ENCODE results near the gene MUC2.

MUC2 gene

DNA sequence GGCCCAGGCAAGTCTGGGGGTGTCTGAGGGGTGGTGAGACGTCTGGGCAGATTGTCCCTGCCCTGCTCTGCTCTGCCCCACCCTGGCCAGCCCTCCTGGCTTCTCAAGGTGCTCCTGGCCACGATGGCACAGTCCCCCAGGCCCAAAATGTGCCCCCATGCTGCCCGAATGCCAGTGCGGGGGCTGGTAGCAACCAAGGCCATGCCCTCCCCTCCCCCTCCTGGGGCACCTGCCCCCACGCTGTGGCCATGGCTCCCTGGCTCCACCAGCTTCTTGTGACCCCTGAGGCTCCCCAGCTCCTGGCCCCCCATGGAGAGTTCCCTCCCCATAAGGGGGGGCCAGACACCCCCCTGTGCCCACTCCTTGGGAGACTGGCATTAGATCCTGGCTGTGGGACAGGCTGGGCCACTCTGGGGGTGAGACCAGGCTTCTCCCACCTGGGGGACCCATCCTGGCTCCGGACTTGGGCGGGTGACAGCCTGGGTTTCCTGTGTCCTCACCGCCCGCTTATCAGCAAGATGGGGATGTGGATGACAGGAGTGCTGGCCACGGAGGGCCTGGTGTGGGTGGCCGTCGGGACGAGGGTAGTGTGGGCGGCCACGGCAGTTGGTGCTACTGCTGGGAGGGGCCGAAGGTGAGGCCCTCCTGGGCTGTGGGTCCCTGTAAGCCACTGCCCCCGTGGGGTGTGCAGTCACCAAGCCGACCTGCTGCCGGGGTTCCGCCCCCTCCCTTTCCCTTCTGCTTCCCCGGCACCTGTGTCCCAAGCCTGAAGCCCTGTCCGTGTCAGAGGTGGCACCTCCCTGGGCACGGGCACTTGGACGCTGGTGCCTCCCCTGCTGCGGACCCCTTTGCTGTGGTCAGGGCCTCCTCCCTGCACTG lies 22.3 kb upstream of the MUC2 start:
- no peak for DNase-seq

DNA sequence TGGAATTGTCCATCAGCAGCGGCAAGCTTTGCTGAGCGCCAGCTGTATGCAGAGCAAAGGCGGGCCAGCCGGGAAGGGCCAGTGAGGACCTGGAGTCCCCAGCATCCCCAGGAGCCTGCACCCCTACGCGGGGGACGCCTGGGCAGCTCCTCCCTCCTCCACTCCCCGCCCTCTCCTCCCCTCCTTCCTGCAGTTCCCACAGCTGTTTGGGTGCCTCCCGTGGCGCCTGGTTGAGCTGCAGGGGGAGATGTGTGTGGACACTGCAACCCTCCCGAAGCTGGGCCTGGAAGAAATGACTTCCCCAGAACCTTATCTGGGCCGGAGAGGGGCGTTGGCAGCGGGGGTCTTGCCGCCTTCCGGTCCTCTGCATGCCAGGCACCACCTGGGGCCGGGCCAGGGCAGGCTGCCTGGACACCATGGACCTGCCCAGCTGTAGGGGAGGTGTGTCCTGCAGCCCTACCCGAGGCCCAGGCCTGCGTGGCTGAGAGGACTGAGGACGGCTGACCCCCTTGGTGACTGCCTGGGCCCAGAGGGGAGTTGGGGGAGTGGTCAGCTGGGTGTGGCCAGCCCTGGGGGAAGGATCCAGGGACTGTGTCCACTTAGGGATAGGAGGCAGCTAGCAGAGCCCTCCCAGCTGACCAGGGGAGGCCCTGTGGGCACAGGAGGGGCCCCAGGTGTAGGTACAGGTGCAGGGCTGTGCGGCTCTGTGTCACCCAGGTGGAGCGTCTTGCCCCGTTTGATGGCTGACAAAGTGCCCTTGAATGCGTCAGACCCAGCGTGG lies 21.4 kb upstream of the MUC2 start:
- DNase-seq: no peak

DNA sequence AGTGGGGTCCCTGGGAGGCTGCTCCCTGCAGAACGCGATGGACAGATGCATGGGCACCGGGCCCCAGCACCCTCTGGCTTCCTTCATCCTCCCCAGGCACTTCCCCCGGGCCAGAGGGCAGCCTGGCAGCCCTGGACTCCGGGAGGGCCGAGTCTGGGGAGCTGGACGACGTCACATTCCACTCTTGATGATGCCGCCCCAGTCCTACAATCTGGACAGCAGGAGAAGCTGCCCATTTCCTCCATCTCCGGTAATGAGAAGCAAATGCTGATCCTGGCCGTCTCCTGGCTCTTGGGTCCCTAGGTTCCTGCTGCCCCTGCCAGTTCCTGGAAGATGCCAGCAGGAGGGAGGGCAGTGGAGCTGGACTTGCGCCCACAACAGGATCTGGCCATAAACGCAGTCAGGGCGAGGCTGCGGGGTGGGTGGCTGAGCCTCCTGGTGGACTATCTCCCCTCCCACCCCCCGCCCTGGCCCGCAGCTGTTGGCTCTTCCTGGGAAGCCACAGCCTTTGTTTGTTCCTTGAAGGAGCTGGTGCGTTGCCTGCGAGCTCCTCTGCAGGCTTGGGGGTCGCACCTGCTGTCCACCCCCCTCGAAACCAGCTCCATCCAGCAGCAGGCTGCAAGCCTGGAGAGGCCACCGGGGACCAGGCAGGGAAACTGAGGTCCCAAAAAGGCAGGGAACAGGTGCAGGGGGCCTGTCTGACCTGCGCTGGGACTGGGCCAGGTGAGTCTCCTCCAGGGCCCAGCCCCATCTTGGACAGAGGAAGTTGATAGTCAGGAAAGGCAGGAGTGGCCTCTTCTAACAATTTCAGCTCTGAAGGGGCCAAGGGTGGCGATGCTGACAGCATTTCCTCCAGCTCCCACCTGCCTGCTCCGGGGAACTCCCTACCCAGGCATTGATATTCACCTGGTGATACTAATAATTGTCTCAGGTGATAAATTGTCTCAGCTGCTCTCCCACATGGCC lies 20.2 kb upstream of the MUC2 start:
- no peak for DNase-seq

DNA sequence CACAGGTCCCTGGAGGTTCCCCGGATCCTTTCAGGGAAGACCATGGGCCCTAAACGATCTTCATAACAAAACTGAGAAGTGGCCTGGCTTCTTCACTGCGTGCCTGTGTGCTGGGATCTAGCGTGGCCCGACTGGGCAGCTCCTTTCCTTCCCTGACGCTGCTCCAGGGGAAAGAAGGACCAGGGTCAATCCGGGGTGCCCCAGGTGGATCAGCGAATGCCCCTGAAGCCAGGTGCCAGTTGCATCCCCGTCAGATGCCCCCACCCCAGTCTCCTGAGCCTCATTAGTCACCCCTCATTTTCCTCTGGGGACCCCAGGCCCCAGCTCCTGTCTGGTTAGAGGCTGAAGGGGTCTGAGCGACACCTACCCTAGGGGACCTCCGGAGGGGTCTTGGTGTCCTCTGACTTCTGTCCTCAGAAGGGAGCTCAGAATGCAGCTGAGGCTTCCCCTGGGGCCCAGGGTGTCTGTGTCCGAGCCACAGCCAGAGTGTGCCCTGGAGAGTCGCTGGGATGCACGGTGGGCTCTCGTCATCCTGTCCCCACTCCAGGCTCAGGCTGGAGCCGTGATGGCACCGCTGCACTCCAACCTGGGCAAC lies 19.5 kb upstream of the MUC2 start:
- no peak for DNase-seq

DNA sequence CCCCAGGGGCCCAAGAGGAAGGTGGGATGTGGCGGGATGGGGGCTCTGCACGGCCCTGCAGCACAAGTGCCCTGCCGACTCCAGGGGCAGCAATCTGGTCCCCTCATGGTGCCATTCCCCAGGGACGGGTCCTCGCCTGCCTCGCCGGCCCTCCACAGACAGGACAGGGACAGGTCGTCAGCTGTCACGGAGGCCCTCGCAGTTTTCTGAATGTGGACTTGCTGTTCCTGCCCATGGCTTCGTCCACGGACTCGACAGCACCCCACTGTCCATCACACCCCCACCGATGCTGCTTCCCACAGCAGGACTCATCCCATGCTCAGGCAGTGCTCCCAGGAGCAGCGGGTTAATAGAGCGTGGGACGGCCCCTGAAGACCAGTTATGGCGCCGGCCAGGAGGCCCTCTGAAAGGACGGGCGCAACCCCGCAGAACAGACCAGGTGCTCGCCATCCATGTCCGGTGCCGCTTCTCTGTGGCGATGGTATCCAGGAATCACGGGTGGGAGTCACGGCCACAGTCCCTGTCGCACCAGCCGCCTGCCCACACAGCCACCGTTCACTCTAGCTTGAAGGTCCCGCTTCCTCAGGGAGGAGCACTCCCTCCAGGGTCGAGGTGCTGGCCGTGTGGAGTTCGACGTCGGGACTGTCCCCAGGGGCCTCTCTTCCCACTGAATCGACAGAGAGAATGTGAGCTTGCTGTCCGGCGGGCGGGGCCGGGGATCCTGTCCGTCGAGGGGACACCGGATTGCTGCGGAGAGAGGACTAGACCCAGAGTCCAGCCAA lies 18.5 kb upstream of the MUC2 start:
- DNase-seq: no peak

DNA sequence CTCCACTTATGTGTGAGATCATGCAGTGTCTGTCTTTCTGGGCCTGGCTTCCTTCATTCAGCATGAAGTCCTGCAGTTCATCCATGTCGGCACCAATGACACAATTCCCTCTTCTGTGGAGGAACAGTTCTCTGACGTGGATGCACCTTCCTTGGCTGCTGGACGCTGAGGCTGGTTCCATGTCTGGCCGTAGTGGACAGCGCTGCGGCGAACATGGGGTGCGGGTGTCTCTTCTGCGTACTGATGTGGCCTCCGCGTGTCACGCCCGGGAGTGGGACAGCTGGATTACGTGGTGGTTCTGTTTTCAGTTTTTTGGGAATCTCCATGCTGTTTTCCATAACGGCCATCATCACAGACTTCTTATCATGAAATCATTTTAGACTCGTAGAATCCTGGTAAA lies 16.9 kb upstream of the MUC2 start:
- DNase-seq: no peak

DNA sequence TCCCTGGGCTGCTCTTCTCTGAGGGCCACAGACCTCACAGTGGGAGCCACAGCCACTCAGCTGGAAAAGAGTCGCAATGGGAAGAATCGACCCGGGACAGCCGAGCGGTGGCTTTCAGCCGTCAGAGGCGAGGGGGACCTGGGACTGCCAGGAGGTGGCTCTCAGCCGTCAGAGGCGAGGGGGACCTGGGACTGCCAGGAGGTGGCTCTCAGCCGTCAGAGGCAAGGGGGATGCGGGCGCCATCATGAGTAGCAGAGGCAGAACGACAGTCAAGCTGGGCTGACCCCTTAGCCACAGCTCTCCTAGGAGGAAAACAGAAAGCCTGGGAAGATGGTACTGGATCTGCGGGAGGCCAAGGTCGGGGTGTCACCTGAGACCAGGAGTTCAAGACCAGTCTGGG lies 14.9 kb upstream of the MUC2 start:
- no peak for DNase-seq

DNA sequence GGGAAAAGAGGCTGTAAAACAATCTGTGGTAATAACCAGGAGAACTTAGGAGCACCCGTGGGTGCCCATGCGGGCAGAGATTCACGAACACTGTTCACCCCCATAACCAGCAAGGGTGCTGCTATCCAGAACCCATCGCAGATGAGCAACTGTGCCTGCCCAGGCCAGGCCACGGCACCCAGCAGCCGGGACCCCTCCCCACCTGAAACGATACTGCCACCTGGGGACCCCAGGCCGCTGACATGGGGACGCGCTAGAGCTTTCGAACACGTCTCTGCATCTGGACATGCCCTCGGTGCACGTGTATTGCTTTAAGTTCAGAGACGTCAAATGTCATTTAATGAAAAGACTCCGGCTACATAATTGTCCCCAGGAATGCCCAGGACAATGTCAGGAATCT lies 14.3 kb upstream of the MUC2 start:
- no peak for DNase-seq

DNA sequence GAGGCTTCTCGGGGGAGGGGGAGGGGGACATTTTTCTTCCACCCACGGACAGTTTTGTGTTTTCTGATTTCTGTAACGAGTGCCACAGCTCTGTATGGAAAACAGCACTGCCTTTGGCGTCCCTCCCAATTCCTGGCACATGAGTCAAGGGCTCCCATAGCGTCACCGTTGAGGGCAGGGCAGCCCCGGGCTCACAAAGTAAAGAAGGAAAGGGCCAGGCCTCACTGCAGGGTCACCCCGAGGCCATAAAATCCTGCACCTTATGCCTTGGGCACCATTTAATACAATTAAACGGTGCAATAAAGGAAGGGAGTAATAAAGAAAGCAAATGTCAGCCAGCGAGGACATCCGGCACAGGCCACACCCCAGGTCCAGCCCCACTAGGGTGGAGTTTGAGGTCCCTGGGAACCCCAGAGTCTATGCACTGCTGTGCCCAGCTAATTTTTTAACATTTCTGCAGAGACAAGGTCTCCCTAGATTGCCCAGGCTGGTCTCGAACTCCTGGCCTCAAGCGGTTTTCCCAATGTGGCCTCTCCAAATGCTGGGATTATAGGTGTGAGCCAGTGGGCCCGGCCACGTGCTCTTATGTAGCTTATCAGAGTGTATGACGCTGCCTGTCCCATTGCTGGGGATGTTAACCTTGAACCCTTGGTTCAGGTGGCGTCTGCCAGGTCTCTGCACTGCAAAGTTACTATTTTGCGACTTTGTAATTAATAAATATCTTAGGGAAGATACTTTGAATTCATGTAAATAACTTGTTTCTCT lies 13.6 kb upstream of the MUC2 start:
- DNase-seq: no peak

DNA sequence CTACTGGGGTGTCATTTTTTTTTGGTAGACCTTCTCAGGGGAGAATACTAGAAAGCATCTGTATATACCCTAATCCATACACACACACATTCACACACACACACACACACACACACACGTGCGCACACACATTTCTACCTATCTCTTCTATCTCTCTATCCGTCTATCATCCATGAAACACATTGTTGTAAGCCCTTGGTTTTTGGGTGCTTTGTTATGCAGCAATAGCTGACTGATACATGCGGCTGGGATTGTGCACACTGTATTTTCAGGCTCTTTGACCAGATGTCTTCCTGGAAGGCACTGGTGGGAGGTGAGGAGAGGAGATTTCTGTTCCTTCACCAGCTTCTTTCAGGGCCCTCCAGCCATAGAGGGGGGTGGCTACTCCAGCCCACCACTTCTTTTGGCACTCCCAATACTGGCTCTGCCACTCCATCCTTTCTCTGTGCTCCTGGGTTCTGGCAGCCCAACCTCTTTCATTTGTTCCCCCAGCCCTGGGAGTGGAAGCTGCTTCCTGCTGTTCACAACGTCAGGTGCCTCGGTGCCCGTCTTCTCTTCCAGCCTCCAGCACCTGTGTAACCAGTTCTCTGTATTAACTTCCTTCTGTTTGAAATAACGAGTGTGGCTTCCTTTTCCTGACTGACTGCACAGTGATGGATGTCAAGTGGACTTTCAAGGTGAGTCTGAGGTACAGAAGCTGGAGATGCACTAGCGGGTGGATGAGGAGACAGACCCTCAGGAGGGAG lies 12.4 kb upstream of the MUC2 start:
- DNase-seq: no peak

DNA sequence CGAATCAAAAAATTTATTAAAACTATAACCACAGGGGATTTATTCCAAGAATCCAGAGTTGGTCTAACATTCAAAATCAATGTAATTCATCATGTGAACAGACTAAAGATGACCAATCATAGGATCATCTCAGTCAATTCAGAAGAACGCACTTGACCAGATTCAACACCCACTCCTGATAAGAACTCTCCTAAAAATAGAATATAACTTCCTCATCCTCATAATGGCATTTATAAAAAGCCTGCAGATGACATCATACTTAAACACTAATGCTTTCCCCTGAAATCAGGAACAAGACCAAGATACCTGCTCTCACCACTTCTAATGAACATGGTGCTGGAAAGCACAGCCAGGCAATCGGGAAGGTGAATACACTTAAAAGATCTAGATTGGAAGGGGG lies 10.5 kb upstream of the MUC2 start:
- no peak for DNase-seq

DNA sequence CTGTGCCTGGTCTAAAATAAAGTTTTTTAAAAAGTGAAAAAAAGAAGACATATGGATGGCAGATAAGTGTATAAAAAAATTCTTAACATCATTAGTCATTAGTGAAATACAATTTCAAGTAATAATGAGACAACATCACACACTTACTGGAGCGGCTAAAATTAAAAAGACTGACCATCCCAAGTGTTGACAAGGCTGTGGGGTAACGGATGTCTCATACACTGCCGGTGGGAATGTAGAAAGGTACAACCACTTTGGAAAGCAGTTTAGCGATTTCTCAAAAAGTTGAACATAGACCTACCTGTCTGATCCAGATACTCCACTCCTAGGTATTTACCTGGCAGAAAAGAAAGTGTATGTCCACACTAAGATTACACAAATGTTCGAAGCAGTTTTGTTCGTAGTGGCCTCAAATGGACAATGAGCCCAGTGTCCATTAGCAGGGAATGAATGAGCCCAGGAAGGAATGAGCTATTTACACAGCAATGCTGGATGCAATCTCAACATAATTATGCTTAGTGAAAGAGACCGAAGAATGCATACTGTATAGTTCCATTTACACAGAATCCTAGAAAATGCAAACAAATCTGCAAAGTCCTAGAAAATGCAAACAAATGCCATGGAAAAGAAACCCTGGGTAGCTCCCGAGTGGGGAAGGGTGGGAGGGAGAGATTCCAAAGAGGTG lies 6.7 kb upstream of the MUC2 start:
- no peak for DNase-seq

DNA sequence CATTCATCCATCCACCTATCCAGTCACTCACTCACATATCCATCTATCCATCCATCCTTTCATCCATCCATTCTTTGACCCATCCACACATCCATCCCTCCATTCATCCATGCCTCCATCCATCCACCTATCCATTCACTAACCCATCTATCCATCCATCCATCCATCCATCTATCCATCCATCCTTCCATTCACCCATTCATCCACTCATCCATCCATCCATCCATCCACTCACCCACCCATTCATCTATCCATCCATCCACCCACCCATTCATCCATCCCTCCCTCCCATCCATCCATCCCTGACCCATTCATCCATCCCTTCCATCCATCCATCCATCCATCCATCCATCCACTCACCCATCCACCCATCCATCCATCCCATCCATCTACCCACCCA lies 4.9 kb upstream of the MUC2 start:
- no peak for DNase-seq

DNA sequence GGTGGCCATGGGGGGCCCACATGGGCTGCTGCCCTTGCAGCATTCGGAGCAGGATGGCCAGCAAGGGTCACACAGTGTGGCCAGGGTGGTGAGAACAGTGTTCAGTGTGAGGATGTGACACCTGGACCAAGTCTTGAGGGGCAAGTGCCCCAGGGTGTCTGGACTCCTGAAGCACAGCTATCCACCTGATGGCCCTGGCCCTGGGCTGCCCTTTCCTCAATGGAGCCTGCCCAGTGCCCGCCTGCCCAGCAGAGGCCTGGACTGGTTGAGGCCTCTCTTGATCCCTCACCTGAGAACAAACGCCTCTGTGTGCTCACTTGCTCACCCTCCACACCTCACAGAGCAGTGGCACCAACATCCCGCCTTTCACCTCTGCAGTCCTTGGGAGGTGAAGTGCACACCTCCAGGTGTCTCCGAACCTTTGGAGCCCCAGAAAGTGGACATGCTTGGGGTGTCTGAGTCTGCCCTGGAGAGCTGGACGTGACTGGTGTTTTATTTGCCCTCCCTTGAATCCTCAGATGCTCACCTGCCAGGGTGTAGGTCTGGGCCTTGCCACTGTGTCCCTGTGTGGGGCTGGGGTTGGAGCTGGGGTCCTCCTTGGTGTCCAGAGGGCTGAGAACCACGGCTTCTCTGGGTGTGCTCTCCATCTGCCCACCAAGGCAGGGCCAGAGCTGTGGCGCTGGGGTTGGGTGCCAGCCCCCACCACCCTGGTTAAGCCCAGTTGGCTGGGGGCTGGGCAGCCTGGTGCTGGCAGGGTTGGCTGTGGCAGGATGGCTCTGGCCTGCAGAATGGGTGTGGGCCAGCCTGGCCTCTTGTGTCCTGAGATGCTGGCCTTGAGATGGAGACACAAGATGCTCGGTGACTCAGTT lies 3.8 kb upstream of the MUC2 start:
- no peak for DNase-seq

DNA sequence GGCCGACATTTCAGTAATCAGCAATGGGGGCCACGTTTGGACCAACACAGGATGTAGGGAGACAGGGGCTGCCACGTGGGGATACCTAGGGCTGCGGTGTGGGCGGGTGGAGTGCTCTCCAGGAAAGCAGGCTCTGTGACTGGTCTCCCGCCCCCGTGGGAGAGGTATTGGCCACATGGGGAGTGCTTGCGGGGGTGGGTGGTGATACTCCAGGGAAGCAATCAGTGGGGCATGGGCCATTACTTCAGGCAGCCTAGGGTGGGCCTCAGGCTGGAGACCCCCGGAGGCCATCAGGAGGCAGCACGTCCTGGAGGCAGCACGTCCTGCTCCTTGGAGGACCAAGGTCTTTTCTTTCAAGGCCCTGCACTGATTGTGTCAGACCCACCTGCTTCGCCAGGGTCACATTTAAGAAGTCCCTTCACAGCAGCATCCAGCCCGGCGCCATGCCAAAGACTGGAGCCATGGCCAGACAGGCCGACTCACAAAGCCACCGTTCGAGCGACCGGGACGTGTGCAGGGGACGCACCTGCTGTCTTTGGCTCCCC lies 3.0 kb upstream of the MUC2 start:
- no peak for DNase-seq

DNA sequence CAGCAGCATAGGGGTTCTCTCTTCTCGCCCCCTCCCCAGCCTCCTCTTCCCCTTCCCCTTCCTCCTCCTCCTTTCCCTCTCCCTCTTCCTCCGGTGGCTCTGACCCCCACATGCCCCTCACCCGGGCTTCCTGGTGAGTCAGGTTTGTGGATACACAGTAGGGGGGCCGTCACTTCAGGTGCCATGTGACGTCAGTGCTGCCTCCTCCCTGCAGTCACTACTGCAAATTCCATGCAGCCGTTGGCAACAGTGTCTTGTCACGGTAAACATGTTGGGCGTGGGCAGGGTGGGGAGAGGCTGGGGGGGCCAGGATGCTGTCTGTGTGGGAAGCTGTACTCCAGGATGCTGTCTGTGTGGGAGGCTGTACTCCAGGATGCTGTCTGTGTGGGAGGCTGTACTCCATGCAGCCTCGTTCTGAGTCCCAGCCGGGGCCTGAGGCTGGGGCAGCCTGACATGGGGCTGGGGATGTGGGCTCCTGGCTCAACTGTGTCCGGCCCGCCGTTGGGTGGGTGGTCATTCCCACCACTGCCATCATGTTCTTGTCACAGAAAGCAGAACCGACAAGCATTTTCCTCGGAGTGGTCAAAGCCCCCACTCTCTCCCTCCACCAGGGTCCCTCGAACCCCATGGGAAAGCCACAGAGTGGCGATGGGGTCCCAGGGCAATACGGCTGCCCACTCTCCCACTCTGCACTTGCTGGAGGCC lies 2.4 kb upstream of the MUC2 start:
- no peak for DNase-seq

DNA sequence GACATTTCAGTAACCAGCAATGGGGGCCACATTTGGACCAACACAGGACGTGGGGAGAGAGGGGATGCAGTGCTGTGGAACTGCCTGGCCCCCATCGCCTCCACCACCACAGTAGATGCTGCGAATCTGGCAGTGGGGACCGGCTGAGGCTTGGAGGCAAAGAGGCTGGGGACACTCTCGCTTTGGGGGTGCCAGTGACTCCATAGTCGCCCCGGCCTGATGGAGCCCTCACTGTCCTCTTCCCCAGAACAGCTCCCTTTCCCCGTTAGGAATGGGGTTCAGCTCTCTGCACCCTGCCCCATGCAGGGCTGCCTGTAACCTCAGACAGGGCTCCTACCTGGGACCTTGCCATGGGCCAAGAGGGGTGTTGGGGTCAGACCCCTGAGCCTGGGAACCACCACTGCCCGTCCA lies 1.8 kb upstream of the MUC2 start:
- DNase-seq: no peak

DNA sequence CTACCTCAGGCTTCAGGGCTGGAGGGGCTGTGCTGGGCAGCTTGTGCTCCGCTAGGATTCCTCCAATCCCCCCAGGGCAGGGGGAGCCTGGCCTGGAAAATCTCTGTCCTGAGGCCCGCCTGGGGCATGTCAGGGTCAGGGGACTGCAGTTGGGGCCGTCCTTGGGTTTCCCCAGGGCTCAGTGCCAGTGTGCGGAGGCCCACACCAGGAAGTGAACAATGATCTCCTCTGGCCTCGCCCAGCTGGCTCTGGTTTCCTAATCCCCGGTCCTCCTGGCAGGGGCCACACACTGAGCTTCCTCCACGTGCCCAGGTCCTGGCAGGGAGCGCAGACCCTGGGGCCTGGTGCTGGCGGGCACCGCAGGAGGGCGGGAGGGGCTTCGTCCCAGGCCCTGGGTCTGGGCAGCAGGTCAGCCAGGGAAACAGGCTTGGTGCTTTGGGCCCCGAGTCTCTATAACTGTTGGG lies 1.4 kb upstream of the MUC2 start:
- DNase-seq: no peak

Data from NCI-H526 treated with DMSO at 0.1 percent for 48 hours (cell line).